HL-60 (cell line): Measurements from ENCODE around the gene DDR2.
"Not testable (repeated sequence)": the region's sequence is repeated elsewhere in the genome, so short reads cannot be mapped to it uniquely, and the experiment has no call there.

ENCODE experiments used
- DNase-seq, 2 experiments: peaks; one replicate each; pipeline ENCODE4 v3.0.0-alpha.2; 2010 to 2020; ENCODE audit warnings: low read depth in 1 of 2, low spot score in 1 of 2
- H3K27ac ChIP-seq: fragments of 250-450 bp; sonication (Bioruptor Pico); replicated peaks from 2 replicates; pipeline ENCODE4 v1.5.1; 2020; ENCODE audit warnings: mild to moderate bottlenecking, moderate library complexity
- H3K27me3 ChIP-seq: fragments of 250-450 bp; sonication (Bioruptor Pico); 2 replicates; pipeline ENCODE4 v1.5.1; 2021; ENCODE audit warnings: mild to moderate bottlenecking, moderate library complexity; ENCODE audit not compliant: insufficient read depth, poor library complexity, severe bottlenecking
- H3K4me3 ChIP-seq: replicated peaks from 2 replicates; pipeline ENCODE4 v1.5.1; 2011; ENCODE audit warnings: mild to moderate bottlenecking, control low read depth, low read length; ENCODE audit not compliant: insufficient read depth
- CTCF ChIP-seq: IDR thresholded peaks from one replicate; pipeline ENCODE4 v1.5.1; 2011; ENCODE audit warnings: low read length, control low read depth, inconsistent platforms; ENCODE audit not compliant: insufficient read depth
- GABPA ChIP-seq: IDR thresholded peaks from 2 replicates; pipeline ENCODE4 v1.6.1; 2012; ENCODE audit warnings: low read depth
- POLR2AphosphoS5 ChIP-seq: IDR thresholded peaks from 2 replicates; pipeline ENCODE4 v1.6.1; 2012; ENCODE audit warnings: low read depth
- SPI1 ChIP-seq: IDR thresholded peaks from 2 replicates; pipeline ENCODE4 v1.6.1; 2012; ENCODE audit warnings: low read depth, mild to moderate bottlenecking, borderline replicate concordance
- TF ChIP-seq, protein P1 (sequence below): IDR thresholded peaks from 2 replicates; pipeline ENCODE4 v1.6.1; 2012; ENCODE audit warnings: low read depth; ENCODE audit not compliant: insufficient replicate concordance

The DDR2 gene

GRCh38 chr1:162726555-162726954 lies 94.3 kb downstream of the DDR2 start:
- DNase-seq, result no peak
- TF ChIP-seq GABPA, result no peak
- TF ChIP-seq SPI1, result no peak
- TF ChIP-seq CTCF, result no peak
- TF ChIP-seq, protein P1, sequence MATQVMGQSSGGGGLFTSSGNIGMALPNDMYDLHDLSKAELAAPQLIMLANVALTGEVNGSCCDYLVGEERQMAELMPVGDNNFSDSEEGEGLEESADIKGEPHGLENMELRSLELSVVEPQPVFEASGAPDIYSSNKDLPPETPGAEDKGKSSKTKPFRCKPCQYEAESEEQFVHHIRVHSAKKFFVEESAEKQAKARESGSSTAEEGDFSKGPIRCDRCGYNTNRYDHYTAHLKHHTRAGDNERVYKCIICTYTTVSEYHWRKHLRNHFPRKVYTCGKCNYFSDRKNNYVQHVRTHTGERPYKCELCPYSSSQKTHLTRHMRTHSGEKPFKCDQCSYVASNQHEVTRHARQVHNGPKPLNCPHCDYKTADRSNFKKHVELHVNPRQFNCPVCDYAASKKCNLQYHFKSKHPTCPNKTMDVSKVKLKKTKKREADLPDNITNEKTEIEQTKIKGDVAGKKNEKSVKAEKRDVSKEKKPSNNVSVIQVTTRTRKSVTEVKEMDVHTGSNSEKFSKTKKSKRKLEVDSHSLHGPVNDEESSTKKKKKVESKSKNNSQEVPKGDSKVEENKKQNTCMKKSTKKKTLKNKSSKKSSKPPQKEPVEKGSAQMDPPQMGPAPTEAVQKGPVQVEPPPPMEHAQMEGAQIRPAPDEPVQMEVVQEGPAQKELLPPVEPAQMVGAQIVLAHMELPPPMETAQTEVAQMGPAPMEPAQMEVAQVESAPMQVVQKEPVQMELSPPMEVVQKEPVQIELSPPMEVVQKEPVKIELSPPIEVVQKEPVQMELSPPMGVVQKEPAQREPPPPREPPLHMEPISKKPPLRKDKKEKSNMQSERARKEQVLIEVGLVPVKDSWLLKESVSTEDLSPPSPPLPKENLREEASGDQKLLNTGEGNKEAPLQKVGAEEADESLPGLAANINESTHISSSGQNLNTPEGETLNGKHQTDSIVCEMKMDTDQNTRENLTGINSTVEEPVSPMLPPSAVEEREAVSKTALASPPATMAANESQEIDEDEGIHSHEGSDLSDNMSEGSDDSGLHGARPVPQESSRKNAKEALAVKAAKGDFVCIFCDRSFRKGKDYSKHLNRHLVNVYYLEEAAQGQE, result no peak
- no peak for TF ChIP-seq POLR2AphosphoS5
- Histone ChIP-seq H3K4me3 (no peak overlapping the region), H3K27me3 (no peaks in the 10 kb centered on the region), H3K27ac (no peak overlapping the region)

DNA sequence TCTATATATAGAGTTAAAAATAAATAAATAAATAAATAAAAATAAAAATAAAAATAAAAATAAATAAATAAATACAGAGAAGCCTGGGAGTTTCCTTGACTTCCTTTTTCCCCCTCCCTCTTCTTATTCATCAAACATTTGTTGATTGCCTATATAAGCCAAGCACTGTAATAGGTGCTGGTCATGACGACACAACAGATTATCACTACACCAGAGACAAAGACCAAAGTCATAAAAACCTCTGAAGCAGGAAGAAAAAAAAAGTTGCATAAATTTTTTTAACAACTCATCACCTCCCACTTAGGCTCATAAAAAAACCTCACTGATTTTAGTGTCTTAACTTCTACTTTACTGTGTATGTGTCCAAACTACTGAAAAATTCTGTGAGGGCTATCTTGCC lies 95.2 kb downstream of the DDR2 start:
- DNase-seq, H3K27me3 ChIP-seq, H3K27ac ChIP-seq, H3K4me3 ChIP-seq: not testable (repeated sequence)

- H3K27ac ChIP-seq, result no peak overlapping the region
- no peaks in the 10 kb centered on the region for H3K27me3 ChIP-seq
- no peak overlapping the region for H3K4me3 ChIP-seq
- no peak for TF ChIP-seq GABPA
- TF ChIP-seq CTCF, result no peak
- TF ChIP-seq, protein P1, result no peak
- TF ChIP-seq SPI1, result no peak
- no peak for TF ChIP-seq POLR2AphosphoS5
- DNase-seq, result no peak
These were observed 96.3 kb downstream of the DDR2 start for GRCh38 chr1:162728573-162728972.

DNA sequence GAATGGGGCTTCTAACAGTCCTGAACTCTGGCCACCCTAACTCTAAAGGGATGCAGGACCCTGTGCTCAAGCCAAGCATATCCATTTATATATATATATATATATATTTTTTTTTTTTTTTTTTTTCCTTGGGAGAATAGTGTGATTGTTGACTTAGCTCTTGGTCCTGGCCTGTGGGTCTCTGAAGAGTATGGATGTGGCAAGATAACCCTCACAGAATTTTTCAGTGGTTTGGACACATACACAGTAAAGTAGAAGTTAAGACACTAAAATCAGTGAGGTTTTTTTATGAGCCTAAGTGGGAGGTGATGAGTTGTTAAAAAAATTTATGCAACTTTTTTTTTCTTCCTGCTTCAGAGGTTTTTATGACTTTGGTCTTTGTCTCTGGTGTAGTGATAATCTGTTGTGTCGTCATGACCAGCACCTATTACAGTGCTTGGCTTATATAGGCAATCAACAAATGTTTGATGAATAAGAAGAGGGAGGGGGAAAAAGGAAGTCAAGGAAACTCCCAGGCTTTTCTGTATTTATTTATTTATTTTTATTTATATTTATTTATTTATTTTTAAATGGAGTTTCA lies 97.0 kb downstream of the DDR2 start:
- H3K4me3 ChIP-seq, H3K27ac ChIP-seq, DNase-seq, H3K27me3 ChIP-seq: not testable (repeated sequence)

- DNase-seq, result no peak
- no peaks in the 10 kb centered on the region for H3K27me3 ChIP-seq
- H3K4me3 ChIP-seq, result no peak overlapping the region
- TF ChIP-seq POLR2AphosphoS5, result no peak
- TF ChIP-seq GABPA, result no peak
- TF ChIP-seq CTCF, result no peak
- TF ChIP-seq, protein P1, result no peak
- no peak for TF ChIP-seq SPI1
- H3K27ac ChIP-seq, result no peak overlapping the region
These were observed 99.8 kb downstream of the DDR2 start for GRCh38 chr1:162732094-162732493.
